A549 treated with AZD9567 at 1 μM for 4 hours (cell line): ENCODE results near the gene CARTPT. TPM values are rescaled to one million over a fixed set of nuclear protein-coding genes. Genes with fewer than 3 reads are reported as not detected.

Experiments used
- total RNA-seq: library from RNA; stranded (reverse); fragments of 200-300 nt; extraction: Qiagen RNA extraction; gene quantifications from 5 replicates; pipeline ENCODE4 v1.2.3, GENCODE V29; 2022; ENCODE audit not compliant: insufficient read depth

CARTPT gene
- total RNA-seq: not detected in 5 replicates

GRCh38 chr5:71719063-71719964 is at the start of gene CARTPT:
TSS of gene CARTPT (plus strand) at chr5:71719275. CDS start at chr5:71719294, 19 bp downstream.

Other genes starting within 250 kb of the CARTPT start
- 39.2 to 43.3 TPM (median 41.3 TPM) in 5 replicates for gene MCCC2, start 131.9 kb upstream of the CARTPT start, total RNA-seq